Effector CD8-positive, alpha-beta T cell (primary cell): Measurements from ENCODE around the gene PRG2.
"Not testable (repeated sequence)": the region's sequence is repeated elsewhere in the genome, so short reads cannot be mapped to it uniquely, and the experiment has no call there.

Experiments
- DNase-seq: peaks from one replicate; lab custom pipeline; 2025; lab: John Stamatoyannopoulos, UW

The PRG2 gene

DNA sequence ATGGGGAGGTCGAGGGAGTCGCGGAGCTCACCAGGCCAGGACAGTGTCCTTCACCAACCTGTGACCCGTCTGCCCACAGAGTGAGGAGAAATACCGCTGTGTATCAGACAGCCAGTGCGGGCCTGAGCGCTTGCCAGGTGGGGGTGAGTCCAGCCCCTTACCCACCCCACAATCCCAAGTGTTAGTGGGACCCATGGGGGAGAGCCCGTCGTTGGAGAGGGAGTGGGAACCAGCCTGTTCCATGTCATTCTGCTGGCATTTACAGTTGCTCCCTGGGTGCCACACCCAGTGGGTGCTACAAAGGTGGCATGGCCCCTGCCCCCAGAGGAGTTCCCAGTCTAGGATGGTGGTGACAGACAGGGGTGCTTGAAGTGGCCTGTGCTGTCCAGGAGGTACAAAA is 43.1 kb downstream of the PRG2 start:
- no peak for DNase-seq

DNA sequence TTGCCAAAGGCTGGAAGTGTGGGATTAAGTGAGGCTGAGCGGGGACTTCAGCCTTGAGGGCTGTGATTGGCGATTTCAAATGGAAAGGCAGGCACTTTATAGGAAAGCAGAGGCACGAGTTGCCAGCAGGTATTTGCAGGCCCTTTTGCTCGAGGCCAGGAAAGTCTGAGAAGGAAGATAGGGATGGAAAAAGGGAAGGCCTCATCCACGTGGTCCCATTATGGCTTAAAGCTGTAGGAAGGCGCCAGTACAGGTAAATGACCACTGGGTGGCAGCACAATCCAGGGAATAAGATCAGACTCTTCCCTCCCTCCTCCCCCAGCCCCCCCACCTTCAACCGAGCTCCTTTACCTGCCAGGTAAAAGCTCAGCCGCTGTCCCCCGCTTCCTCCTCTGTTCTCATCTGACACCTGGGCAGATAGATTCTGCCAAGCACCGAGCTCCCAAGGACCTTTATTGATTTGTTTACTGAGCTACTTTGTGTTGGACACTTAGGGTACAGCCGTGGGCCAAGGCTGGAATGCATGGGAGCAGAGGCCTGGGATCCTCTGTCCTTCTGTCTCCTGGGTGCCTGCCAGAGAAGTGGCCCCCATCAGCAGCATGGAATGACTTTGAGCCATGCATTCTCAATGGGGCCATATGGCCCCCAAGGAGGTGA is 44.8 kb downstream of the PRG2 start:
- DNase-seq = peak; percentile 64

DNA sequence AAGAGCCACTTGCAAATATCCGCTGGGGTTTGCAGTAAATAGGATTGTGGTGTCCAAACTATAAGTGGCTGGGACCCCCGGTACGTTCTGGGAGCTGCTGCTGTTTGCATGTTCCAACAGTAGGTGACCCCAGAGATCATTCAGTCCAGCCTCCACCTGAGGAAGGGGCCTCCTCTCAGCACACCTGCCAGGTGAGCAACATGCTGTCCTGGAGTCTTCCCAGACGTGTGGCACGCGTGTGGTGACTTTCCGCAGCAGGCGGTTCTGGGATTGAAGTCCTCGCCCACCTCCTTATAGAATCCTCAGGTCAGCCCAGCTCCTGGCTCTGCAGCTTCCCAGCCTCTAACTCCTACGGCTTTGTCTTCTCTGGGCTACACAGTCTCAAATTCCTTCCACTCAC is 45.6 kb downstream of the PRG2 start:
- DNase-seq = no peak

DNA sequence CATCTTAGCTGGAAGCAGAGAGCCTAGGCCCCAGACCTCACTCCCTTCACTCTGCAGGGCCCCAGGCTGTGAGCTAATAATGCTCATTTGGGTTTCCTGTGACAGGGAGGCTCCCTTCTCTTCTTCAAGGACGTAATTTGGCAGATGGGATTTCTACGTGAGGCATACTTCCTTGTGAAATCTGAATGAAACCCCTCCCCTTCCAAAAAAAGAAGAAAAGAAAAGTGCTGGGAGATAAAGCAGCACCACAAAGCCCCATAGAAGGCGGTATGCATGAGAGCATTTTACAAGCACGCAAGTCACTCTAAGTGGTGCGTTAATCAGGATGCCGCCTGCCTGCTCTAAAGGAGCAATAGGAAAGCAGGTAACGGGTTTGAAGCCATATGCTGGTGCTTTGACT is 46.6 kb downstream of the PRG2 start:
- no peak for DNase-seq

DNA sequence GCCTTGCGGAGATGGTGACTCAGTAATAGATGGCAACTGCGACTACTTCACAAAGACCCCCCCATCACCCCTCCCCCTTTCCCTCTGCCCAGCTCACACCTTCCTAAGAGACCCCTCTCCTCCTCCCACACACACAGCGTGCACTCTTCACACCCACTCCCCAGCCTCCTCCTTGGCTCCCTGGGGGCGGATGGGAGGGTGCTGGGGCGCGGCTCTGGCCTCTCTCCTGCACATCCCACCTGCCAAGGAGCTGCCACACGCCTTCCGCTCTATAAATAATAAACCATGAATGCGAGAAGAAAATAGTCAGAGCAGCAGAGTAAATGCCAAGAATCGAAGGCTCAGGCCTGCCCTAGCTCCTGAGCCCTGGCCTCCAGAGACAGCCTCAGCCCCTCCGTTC is 47.7 kb downstream of the PRG2 start:
- no peak for DNase-seq

DNA sequence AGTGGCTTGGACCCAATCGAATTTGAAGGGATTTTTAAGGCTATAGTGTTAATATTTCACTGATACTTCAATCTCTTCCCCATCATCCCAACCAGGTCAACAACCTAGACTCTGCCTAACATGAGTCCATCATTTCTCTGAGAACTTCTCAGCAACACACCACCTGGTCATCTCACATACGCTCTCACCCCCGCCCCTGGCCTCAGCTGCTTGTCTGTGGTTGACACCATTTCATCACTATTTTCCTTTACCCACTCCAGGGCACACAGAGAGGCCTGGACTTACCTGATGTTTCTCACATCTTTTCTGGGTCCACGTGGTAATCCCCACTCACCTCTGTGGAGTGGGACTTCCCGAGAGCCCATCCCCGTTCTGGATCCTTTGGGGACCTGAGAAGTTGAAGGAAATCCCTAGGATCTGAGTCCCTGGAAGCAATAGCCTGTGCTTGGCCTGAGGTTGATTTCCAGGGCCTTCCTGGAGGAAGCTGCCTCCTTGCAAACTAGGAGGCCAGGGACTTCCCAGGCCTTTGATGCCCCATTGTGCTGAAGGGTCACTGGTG is 49.1 kb downstream of the PRG2 start:
- no peak for DNase-seq

DNA sequence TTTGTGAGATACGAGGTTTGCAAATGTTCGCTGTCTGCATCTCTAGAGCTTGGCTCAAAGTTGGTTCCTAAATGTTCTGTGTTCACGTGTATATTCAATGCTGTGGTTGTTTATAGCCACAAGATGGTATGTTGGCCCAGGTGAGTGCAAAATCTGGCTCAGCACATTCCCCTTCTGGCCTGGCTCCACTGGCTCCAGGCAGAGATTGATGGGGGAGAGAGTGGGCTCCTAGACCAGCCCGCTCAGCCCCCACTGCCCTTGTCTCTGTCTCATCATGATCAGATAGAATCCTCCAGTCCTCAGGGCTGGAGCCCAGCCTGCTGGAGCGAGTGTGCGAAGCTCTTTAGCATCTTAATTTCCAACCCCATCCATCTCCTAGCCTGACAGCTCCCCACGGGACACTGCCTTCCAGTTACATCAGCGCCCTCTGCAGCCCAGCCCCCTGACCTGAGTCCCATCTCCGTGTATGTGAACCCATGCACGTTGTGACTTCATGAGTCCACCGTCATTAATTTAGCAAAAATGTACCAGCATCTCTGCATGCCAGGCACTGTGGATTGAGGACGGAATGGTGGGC is 50.3 kb downstream of the PRG2 start:
- no peak for DNase-seq

DNA sequence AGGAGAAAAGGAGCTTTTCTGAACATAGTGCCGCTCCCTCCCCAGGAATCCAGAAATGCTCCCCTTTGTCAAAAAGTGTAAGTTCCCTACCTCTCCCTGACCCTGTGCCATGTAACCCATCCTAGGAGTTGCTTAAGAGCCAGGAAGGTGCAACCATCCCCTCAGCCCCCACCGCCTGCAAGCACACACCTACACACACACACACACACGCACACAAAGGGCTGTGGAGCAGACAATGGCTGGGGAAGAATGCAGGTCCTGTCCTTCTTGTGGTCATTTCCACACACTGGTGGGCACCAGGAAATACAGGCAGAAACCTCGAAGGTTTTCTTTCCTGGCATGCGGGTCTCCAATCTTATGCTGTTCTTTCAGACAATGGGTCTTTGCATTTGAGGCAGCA is 51.1 kb downstream of the PRG2 start:
- DNase-seq = no peak

DNA sequence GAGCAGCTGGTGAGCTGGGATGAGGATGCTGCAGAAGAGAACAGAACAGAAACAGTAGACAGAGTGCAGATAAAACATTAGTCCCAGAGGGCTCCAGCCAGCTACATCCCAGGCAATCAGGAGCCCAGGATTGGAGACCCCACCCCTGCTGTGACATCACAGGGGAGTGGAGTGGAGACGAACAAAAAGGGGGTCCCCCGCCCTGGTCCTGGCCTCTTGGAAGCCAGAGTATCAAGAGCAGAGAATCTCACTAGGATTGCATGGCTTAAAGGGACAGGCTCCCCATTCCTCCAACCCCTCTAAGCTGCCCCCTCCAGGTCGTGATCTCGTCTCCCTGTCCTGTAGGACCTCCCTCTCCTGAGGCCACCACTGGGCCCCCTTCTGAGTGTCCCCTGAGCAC is 52.3 kb downstream of the PRG2 start, which contains the start of gene P2RX3:
P2RX3 (plus strand) TSS at position 211 of the 400 bp plus-strand sequence. CDS start 199 bp downstream, outside the sequence.
- DNase-seq = no peak

DNA sequence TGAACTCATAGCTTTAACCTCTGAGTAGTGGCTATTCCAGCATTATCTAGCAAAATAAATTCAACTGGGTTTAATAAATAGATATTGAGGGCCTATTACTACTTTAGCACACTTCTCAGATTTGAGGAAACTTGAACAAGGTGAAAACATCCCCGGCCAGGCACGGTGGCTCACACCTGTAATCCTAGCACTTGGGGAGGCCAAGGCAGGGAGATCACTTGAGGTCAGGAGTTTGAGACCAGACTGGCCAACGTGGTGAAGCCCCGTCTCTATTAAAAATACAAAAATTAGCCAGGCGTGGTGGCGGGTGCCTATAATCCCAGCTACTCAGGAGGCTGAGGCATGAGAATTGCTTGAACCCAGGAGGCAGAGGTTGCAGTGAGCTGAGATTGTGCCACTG is 53.6 kb downstream of the PRG2 start:
- DNase-seq = not testable (repeated sequence)
